ENCODE measurements around the gene ARMC12. TPM values are rescaled to one million over a fixed set of nuclear protein-coding genes. Genes with fewer than 3 reads are reported as not detected.

The ARMC12 gene
- total and polyA plus RNA-seq, 4 donors, result 0.20 to 1.1 (median 0.76) TPM

DNA sequence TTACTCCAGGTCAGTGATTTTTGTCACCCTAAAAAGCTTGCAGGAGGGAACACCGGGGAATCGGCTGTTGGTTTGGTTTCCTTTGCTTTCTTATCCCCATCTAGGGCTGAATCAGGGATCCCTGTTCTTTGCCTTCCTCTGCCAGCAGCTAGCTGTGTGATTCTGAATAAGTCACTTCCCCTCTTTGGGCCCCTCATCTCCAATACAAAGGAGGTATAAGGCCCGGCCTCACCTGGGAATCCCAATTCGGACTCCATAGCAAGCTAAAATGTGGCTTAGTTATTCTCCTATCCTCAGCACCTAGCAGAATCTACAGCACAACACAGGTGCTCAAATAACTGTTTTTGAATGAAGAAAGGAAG, 18.5 kb upstream of the ARMC12 start:
- peak in 1 of 3 donors; percentile 25 for DNase-seq
- WGBS, 2 donors, result 41 to 65% methylated on average over 4 of the region's 4 CpGs
- peak overlapping the region in 1 of 2 donors; percentile 92 for H3K27ac ChIP-seq (ENCODE audit: low read depth in 1 of 2, low read length in 1 of 2)
- H3K9ac ChIP-seq (ENCODE audit: insufficient read depth in 1 of 2, low read length in 2 of 2), result no peak overlapping the region
- no peaks in the 10 kb centered on the region for H3K9me3 ChIP-seq (ENCODE audit: control insufficient read depth in 4 of 4, insufficient read depth in 3 of 4, low read length in 3 of 4)
- no peaks in the 10 kb centered on the region for H3K27me3 ChIP-seq (ENCODE audit: control insufficient read depth in 3 of 3, insufficient read depth in 3 of 3, low read length in 2 of 3)
- TF ChIP-seq, protein P1, sequence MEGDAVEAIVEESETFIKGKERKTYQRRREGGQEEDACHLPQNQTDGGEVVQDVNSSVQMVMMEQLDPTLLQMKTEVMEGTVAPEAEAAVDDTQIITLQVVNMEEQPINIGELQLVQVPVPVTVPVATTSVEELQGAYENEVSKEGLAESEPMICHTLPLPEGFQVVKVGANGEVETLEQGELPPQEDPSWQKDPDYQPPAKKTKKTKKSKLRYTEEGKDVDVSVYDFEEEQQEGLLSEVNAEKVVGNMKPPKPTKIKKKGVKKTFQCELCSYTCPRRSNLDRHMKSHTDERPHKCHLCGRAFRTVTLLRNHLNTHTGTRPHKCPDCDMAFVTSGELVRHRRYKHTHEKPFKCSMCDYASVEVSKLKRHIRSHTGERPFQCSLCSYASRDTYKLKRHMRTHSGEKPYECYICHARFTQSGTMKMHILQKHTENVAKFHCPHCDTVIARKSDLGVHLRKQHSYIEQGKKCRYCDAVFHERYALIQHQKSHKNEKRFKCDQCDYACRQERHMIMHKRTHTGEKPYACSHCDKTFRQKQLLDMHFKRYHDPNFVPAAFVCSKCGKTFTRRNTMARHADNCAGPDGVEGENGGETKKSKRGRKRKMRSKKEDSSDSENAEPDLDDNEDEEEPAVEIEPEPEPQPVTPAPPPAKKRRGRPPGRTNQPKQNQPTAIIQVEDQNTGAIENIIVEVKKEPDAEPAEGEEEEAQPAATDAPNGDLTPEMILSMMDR (IDR thresholded peaks at IDR 0.05; ENCODE audit: control extremely low read depth, extremely low read depth), result no peak
- ATAC-seq (ENCODE audit: insufficient read depth, low FRiP score), result no peak
- no peaks in the 10 kb centered on the region for H3K36me3 ChIP-seq (ENCODE audit: control insufficient read depth in 4 of 4, insufficient read depth in 4 of 4, low read length in 4 of 4)
- H3K4me3 ChIP-seq, result no peak overlapping the region
- H3K4me1 ChIP-seq (ENCODE audit: control insufficient read depth in 5 of 5, insufficient read depth in 5 of 5, low read length in 5 of 5), result peaks cover 3 to 36% (median 20%) of the 10 kb centered on the region in 5 donors

DNA sequence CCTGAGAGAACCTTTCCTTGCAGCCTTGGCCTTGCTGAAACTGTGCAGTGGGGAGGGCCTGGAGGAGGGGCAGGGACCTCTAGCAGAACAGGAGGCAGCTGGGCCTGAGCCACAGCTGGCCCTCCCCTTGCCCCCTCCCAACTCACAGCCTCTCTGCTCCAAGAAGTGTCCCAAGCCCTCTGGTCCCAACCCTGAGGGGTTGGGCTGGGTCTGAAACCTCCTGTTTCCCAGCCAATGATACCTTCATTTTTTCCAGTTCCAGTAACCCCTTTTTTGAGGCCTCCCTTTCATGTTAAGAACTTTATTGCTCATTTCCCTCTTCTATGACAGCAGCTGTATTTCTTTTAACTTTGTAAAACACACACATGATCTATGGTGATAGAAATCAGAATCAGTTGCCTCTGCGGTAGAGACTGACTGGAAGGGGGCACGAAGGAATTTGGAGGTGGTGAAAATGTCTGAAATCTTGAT, 17.9 kb upstream of the ARMC12 start:
- no peak for ATAC-seq (ENCODE audit: insufficient read depth, low FRiP score)
- WGBS, 2 donors, result 38 to 60% methylated on average over 2 of the region's 2 CpGs
- Histone ChIP-seq H3K36me3 (ENCODE audit: control insufficient read depth in 4 of 4, insufficient read depth in 4 of 4, low read length in 4 of 4) (no peaks in the 10 kb centered on the region), H3K9ac (ENCODE audit: insufficient read depth in 1 of 2, low read length in 2 of 2) (peak overlapping the region; percentile 26 to 44), H3K27ac (ENCODE audit: low read depth in 1 of 2, low read length in 1 of 2) (peak overlapping the region; percentile 50 to 92), H3K4me3 (no peak overlapping the region), H3K9me3 (ENCODE audit: control insufficient read depth in 4 of 4, insufficient read depth in 3 of 4, low read length in 3 of 4) (no peaks in the 10 kb centered on the region), H3K27me3 (ENCODE audit: control insufficient read depth in 3 of 3, insufficient read depth in 3 of 3, low read length in 2 of 3) (no peaks in the 10 kb centered on the region), H3K4me1 (ENCODE audit: control insufficient read depth in 5 of 5, insufficient read depth in 5 of 5, low read length in 5 of 5) (peaks cover 3 to 36% (median 22%) of the 10 kb centered on the region in 5 donors)
- DNase-seq, result peak in 2 of 3 donors; percentile 50 to 60
- TF ChIP-seq, protein P1 (IDR thresholded peaks at IDR 0.05; ENCODE audit: control extremely low read depth, extremely low read depth), result no peak

DNA sequence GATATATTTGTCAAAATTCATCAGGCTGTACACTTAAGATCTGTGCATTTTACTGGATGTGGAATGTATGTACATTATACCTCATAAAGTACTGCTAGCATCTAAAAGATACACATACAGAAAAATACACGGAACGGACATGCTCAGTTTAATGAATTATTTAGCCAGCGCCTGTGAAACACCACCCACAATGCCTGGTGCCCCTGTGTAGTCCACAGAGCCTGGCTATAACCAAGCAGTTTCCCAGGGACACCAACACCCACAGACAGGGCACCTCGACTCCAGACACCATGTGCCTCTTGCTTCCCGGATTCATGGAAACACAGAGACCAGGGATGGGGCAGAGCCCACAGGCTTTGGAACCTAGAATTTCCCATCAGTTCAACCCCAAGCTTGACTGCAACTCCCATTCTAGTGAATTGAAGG, 17.4 kb upstream of the ARMC12 start:
- Histone ChIP-seq H3K27me3 (ENCODE audit: control insufficient read depth in 3 of 3, insufficient read depth in 3 of 3, low read length in 2 of 3) (no peaks in the 10 kb centered on the region), H3K27ac (ENCODE audit: low read depth in 1 of 2, low read length in 1 of 2) (peak overlapping the region; percentile 81 to 89), H3K4me3 (no peak overlapping the region), H3K36me3 (ENCODE audit: control insufficient read depth in 4 of 4, insufficient read depth in 4 of 4, low read length in 4 of 4) (no peaks in the 10 kb centered on the region), H3K9ac (ENCODE audit: insufficient read depth in 1 of 2, low read length in 2 of 2) (peak overlapping the region; percentile 26 to 44), H3K4me1 (ENCODE audit: control insufficient read depth in 5 of 5, insufficient read depth in 5 of 5, low read length in 5 of 5) (peaks cover 3 to 36% (median 23%) of the 10 kb centered on the region in 5 donors), H3K9me3 (ENCODE audit: control insufficient read depth in 4 of 4, insufficient read depth in 3 of 4, low read length in 3 of 4) (no peaks in the 10 kb centered on the region)
- no peak for DNase-seq
- 18 to 39% methylated on average over 5 of the region's 5 CpGs for WGBS, 2 donors
- ATAC-seq (ENCODE audit: insufficient read depth, low FRiP score), result no peak
- TF ChIP-seq, protein P1 (IDR thresholded peaks at IDR 0.05; ENCODE audit: control extremely low read depth, extremely low read depth), result no peak
